Central memory CD4-positive, alpha-beta T cell (primary cell): ENCODE results near the gene SIPA1L3.

Experiments
- DNase-seq: peaks from one replicate; pipeline ENCODE4 v3.0.0; 2022

The SIPA1L3 gene

GRCh38 chr19:38252385-38252784, 345.4 kb downstream of the SIPA1L3 start:
- DNase-seq: no peak

- no peak for DNase-seq
These were observed 346.1 kb downstream of the SIPA1L3 start for GRCh38 chr19:38252941-38253691.

GRCh38 chr19:38253788-38254187, 346.8 kb downstream of the SIPA1L3 start:
- no peak for DNase-seq

GRCh38 chr19:38255383-38256014, 348.5 kb downstream of the SIPA1L3 start:
- no peak for DNase-seq
